GM12864 (cell line): ENCODE results near the gene TDRD7.

ENCODE experiments used
- DNase-seq: peaks from one replicate; pipeline ENCODE4 v3.0.0-alpha.2; 2011; ENCODE audit warnings: low read depth
- H3K4me3 ChIP-seq: 2 replicates; pipeline ENCODE4 v1.5.1; 2011; ENCODE audit warnings: mild to moderate bottlenecking, low read depth, low read length, control low read depth
- TF ChIP-seq, protein P1 (sequence below): IDR thresholded peaks from 2 replicates; pipeline ENCODE4 v1.5.1; 2011; ENCODE audit warnings: low read depth, mild to moderate bottlenecking, moderate library complexity, low read length, control low read depth, inconsistent platforms; ENCODE audit errors: missing control alignments

TDRD7 gene

DNA sequence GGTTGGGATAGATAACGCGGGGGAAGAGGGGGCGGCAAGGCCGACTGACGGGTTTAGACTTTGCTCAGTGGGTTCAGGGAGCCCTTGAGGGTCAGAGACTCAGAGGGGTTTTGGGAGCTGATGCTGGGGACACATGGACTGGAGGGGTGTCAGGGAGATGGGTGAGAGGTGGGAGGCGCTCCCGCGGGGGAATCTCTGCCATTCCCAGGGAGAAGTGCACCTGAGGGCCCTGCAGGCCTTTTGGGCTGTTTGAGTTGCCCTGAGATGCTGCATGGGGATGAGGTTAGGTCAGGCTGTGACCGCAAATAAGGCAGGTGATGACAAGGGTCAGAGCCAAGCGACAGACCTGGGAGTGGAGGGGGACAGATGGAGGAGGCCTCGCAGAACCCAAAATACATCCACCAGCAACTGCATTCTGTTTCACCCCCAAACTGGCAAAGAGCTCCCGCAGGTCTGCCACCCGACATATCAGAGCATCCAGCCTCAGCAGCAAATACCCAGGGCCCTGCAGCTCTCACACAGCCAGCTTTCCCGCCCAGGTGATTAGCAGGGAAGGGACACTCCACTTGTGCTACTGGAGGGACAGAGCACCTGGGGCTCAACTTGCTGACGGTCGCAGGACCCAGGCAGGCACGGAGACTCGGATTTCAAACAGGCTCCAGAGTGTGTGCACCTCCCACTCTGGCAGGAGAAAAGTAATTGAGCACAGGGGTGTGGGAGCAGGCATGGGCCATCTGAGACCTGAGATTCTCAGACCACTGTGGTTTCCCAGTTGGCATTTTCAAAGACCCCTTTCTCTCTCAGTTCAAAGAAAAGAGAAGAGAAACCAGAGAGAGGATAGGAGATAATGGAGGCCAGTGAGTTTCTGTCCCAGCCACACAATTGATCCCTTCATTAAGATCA is 116.0 kb downstream of the TDRD7 start:
- TF ChIP-seq, protein P1, sequence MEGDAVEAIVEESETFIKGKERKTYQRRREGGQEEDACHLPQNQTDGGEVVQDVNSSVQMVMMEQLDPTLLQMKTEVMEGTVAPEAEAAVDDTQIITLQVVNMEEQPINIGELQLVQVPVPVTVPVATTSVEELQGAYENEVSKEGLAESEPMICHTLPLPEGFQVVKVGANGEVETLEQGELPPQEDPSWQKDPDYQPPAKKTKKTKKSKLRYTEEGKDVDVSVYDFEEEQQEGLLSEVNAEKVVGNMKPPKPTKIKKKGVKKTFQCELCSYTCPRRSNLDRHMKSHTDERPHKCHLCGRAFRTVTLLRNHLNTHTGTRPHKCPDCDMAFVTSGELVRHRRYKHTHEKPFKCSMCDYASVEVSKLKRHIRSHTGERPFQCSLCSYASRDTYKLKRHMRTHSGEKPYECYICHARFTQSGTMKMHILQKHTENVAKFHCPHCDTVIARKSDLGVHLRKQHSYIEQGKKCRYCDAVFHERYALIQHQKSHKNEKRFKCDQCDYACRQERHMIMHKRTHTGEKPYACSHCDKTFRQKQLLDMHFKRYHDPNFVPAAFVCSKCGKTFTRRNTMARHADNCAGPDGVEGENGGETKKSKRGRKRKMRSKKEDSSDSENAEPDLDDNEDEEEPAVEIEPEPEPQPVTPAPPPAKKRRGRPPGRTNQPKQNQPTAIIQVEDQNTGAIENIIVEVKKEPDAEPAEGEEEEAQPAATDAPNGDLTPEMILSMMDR: no peak
- no peak for DNase-seq
- H3K4me3 ChIP-seq: no peak overlapping the region

DNA sequence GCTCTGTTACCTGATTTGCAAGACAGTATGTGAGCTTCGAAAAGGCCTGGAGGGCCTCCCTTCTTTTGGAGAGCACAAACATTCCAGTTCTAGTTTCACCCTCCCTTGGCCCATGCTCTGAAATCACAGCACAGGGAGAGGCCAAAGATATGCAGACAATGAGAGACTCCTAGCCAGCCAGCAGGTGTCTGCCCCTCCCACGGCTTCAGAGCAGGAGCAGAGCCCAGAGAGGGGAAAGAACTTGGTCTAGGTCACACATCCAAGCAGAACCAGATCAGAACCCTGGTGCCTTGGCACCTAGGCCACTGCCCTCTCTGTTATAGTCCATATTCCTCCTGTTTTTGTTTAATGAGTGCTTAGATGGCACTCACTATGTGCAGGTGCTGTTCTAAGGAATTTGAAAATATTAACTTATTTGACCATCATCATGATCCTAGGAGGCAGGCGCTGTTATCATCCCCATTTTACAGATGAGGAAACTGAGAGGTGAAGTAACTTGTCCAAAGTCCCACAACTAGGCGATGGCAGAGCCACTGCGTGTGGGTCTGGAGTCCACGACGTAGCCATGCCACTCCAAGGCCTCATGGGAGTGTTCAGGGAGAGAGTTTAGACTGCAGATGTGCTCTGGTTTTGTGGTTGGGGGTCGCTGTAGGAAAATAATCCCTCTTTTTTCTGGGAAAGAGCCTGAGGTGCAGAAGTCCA is 116.8 kb downstream of the TDRD7 start:
- no peak overlapping the region for H3K4me3 ChIP-seq
- TF ChIP-seq, protein P1: no peak
- no peak for DNase-seq

DNA sequence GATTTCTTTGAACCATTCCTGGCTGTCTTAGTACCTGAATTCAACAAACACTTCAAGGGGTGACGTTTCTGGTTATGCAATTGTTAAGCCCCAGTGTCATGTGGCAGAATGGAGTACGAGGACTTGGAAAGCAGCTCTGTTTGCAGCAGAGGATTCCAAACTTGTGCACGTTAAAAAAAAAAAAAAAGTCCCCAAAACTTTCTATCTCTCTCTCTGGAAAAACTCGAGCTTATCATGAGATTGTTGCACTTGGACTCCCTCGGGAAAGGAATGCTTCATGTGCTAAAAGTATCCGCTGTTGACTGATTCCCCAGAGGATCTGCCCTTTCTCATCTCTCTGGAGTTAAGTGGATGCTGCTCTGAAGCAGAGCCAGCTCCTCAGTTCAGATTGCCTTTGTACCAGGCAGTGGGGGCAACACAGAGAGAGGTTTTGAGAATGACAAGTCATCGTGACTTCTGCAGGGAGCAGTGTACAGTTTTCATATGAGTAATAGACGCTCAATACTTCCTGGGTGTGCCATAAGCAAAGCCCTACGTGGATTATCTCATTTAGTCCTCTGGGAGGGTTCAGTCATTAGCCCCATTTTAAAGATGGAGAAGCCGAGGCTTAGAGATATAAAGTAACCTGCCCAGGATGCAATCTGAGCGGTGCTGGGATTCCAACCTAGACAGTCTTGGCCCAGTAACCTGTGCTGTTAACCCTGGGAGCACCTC is 117.6 kb downstream of the TDRD7 start:
- DNase-seq: peak; percentile 63
- H3K4me3 ChIP-seq: no peak overlapping the region
- TF ChIP-seq, protein P1: no peak

DNA sequence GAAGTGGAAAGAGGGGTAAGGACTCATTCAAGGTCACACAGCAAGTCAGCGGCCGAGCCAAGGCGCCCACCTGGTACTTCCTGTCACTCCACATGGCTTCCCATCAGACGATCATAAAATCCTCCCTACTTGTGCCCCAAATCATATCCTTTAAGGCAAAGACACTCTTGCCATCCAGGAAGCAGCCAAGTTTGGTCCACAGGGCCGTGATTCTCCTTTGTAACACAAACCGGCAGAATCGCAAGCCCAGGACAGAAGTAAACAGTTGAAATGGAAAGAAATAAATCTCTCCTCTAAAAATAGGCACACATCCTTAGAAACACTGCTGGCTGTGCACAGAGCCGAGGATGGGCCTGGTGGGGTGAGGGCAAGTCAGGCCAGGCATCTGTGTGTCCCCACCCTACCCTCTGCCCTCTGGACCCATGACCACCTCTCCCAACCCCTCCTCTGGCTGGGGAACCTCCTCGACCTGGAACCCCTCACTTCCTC is 120.0 kb downstream of the TDRD7 start:
- no peak for DNase-seq
- TF ChIP-seq, protein P1: no peak
- H3K4me3 ChIP-seq: no peak overlapping the region

DNA sequence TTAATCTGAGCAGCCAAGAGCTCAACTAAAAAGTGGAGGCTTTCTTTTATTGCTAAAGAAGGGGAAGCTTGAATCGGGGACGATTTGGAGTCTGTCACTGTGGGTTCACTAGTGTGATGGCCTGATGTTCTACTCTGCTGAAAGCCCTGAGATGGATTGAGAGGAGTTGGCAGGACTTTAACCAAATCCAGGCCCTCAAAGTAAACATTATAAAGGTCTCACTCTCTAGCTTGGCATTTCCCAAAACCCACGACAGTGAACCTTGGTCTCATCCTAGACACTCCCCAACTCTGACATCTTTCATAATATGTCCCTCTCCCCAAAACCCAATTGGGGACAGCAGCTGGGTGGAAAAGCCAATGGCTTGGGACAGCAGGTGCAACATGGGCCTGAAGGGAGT is 122.3 kb downstream of the TDRD7 start:
- TF ChIP-seq, protein P1: no peak
- H3K4me3 ChIP-seq: no peak overlapping the region
- DNase-seq: no peak

DNA sequence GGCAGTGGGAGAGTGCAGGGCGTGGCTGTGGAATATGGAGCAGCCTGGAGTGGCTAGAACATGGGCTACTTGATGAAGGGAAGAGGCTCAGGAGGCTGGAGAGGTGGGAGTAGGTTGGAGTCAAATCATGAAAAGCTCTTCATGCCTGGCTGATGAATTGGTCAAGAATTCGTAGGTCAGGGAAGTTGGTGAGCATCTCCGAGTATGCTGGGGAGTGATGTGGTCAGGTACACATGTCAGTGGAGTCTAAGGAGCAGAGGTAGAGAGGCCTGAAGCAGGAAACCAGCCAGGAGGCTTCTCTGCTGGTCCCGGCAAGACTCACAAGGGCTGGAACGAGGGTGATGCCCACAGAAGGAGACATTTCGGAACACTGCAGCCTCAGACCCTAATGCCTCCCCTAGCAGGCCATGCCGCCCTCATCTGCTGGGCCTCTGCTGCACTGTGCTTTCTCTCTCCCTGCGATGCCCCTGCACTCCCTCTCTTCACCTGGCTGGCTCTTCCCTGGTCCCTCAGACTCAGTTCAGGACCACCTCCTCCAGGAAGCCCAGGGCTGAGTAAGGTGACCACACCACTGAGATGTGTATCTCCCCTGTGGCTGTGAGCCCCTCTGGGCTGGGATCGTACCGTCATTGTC is 123.2 kb downstream of the TDRD7 start:
- TF ChIP-seq, protein P1: no peak
- DNase-seq: no peak
- H3K4me3 ChIP-seq: no peak overlapping the region
